Upper lobe of left lung (tissue), 4 donors: ENCODE results near the gene GRIA1.

Experiments
- EP300 ChIP-seq, 4 donors: sonication (generic); formaldehyde crosslinking; IDR thresholded peaks; one replicate each; pipeline ENCODE4 v1.5.1; 2017; ENCODE audit warnings: antibody characterized with exemption in 4 of 4, control low read depth in 2 of 4
- POLR2A ChIP-seq, 4 donors: fragments of 450-650 bp; IDR thresholded peaks; one replicate each; pipeline ENCODE4 v1.5.1; 2016 to 2017; ENCODE audit warnings: antibody characterized with exemption in 4 of 4, mild to moderate bottlenecking in 2 of 4
- TF ChIP-seq, protein P1 (sequence below), 6 experiments: fragments of 450-650 bp in 4 of 6; fragments of 200-600 bp in 2 of 6; sonication (generic) in 2 of 6; IDR thresholded peaks; one replicate each; pipeline ENCODE4 v1.5.1; 2016 to 2019; ENCODE audit warnings: antibody characterized with exemption in 6 of 6

DNA sequence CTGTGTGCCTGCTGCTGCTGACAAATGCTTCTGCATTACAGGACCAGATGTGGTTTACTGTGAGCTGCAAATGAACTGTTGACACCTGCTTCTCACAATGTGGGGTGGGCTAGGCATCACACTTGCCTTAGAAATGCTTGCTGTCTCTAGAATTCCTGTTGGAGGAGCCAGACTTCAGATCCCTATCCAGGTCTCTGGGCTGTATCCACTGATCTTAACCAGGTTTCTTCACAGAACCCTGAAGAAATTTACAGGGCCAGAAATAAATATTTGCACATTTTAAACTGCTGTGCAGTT, 292.8 kb downstream of the GRIA1 start:
- TF ChIP-seq, protein P1, sequence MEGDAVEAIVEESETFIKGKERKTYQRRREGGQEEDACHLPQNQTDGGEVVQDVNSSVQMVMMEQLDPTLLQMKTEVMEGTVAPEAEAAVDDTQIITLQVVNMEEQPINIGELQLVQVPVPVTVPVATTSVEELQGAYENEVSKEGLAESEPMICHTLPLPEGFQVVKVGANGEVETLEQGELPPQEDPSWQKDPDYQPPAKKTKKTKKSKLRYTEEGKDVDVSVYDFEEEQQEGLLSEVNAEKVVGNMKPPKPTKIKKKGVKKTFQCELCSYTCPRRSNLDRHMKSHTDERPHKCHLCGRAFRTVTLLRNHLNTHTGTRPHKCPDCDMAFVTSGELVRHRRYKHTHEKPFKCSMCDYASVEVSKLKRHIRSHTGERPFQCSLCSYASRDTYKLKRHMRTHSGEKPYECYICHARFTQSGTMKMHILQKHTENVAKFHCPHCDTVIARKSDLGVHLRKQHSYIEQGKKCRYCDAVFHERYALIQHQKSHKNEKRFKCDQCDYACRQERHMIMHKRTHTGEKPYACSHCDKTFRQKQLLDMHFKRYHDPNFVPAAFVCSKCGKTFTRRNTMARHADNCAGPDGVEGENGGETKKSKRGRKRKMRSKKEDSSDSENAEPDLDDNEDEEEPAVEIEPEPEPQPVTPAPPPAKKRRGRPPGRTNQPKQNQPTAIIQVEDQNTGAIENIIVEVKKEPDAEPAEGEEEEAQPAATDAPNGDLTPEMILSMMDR (IDR thresholded peaks at IDR 0.05), result no peak
- TF ChIP-seq POLR2A (IDR thresholded peaks at IDR 0.05), result no peak
- TF ChIP-seq EP300 (IDR thresholded peaks at IDR 0.05), result no peak
